Stimulated activated CD8-positive, alpha-beta memory T cell treated with anti-CD3 and anti-CD28 coated beads, Interleukin-4, amount 100 ng/mL, for 4 hours (primary cell): ENCODE results near the gene TK2.
"Not testable (repeated sequence)": the region's sequence is repeated elsewhere in the genome, so short reads cannot be mapped to it uniquely, and the experiment has no call there.

Experiments
- DNase-seq, 2 donors: peaks; one replicate each; pipeline ENCODE4 v3.0.0-alpha.2; 2020; ENCODE audit warnings: low read depth in 2 of 2, low spot score in 1 of 2

TK2 gene

GRCh38 chr16:66549284-66550131, at the start of gene TK2:
TSS of gene TK2 (minus strand) at chr16:66550122. CDS start at chr16:66550061, 61 bp downstream.
- peak in 1 of 2 donors; percentile 38 for DNase-seq

- DNase-seq: no peak
These were observed 48.2 kb upstream of the TK2 start for GRCh38 chr16:66598111-66598510.

- no peak for DNase-seq
These were observed 47.3 kb upstream of the TK2 start for GRCh38 chr16:66596986-66597848.

- DNase-seq: not testable (repeated sequence)
These were observed 46.6 kb upstream of the TK2 start for GRCh38 chr16:66596559-66596958.

- no peak for DNase-seq
These were observed 44.8 kb upstream of the TK2 start for GRCh38 chr16:66594739-66595138.

GRCh38 chr16:66592814-66593213, 42.9 kb upstream of the TK2 start:
- no peak for DNase-seq

- no peak for DNase-seq
These were observed 42.3 kb upstream of the TK2 start for GRCh38 chr16:66592241-66592640.

GRCh38 chr16:66591018-66591417, 41.1 kb upstream of the TK2 start:
- no peak for DNase-seq

- no peak for DNase-seq
These were observed 40.4 kb upstream of the TK2 start for GRCh38 chr16:66590322-66590721.

- peak in 1 of 2 donors; percentile 44 for DNase-seq
These were observed 39.2 kb upstream of the TK2 start for GRCh38 chr16:66588981-66589713.

- DNase-seq: no peak
These were observed 38.1 kb upstream of the TK2 start for GRCh38 chr16:66587881-66588600.

- no peak for DNase-seq
These were observed 35.7 kb upstream of the TK2 start for GRCh38 chr16:66585481-66586239.

- no peak for DNase-seq
These were observed 31.5 kb upstream of the TK2 start for GRCh38 chr16:66581246-66581952.

GRCh38 chr16:66580605-66581209, 30.8 kb upstream of the TK2 start:
- DNase-seq: no peak

- DNase-seq: no peak
These were observed 29.0 kb upstream of the TK2 start, which contains the start of gene CMTM2 for GRCh38 chr16:66578651-66579531. TSS of gene CMTM2 (plus strand) at chr16:66579463. CDS start at chr16:66579608, 145 bp downstream.

- no peak for DNase-seq
These were observed 26.4 kb upstream of the TK2 start for GRCh38 chr16:66576296-66576695.

- no peak for DNase-seq
These were observed 25.1 kb upstream of the TK2 start for GRCh38 chr16:66575060-66575459.

GRCh38 chr16:66574531-66574930, 24.6 kb upstream of the TK2 start:
- no peak for DNase-seq
